ENCODE results near the gene MYL3. TPM values are rescaled to one million over a fixed set of nuclear protein-coding genes. Genes with fewer than 3 reads are reported as not detected.

MYL3 gene
- total and polyA plus RNA-seq, 2 of the 4 experiments (the other 2 are of a cell fraction): 0.09 TPM; not detected in 1

GRCh38 chr3:46910166-46910760 is 47.0 kb upstream of the MYL3 start:
- Histone ChIP-seq H4K8ac (ENCODE audit: low read depth in 2 of 2, low read length in 2 of 2) (peak overlapping the region in 1 of 2 experiments; percentile 75; a peak in 1 of 4 replicates), H3K9me3 (ENCODE audit: control insufficient read depth, insufficient read depth, low read length) (no peaks in the 10 kb centered on the region), H2AFZ (replicated peaks; ENCODE audit: low read length, poor library complexity) (peak overlapping the region; percentile 83), H3K9ac (ENCODE audit: low read depth, low read length) (no peak overlapping the region), H3K56ac (ENCODE audit: extremely low read depth, insufficient read depth, low read length) (no peak overlapping the region), H2AK5ac (ENCODE audit: low read depth, low read length) (no peak overlapping the region), H3K4me1 (ENCODE audit: control insufficient read depth, insufficient read depth, low read length) (peaks cover 9% of the 10 kb centered on the region; the same call in 1 of the 2 replicates), H3K9me1 (ENCODE audit: insufficient read depth, low read length) (peaks cover 10% of the 10 kb centered on the region), H2BK120ac (ENCODE audit: low read depth, low read length) (no peak overlapping the region), H3K27ac (ENCODE audit: insufficient read depth, low read length) (no peak overlapping the region), H2BK15ac (ENCODE audit: low read depth, low read length) (no peak overlapping the region), H3K27me3 (ENCODE audit: control insufficient read depth, insufficient read depth, low read length) (peaks cover 2% of the 10 kb centered on the region; the same call in 1 of the 2 replicates), H2AK9ac (replicated peaks; ENCODE audit: low read depth, low read length, poor library complexity) (peak overlapping the region; percentile 58), H4K20me1 (ENCODE audit: insufficient read depth, low read length) (no peaks in the 10 kb centered on the region), H3K4me3 (ENCODE audit: insufficient read depth, low read depth, low read length) (no peak overlapping the region), H3K79me1 (ENCODE audit: low read depth in 1 of 2, low read length in 2 of 2) (peaks cover 0 to 2% of the 10 kb centered on the region in 2 experiments; a peak in 1 of 4 replicates), H3K4ac (ENCODE audit: low read depth, low read length) (no peak overlapping the region), H3K4me2 (ENCODE audit: low read depth, low read length) (no peak overlapping the region), H3K23ac (ENCODE audit: low read depth, low read length) (no peak overlapping the region), H3K14ac (replicated peaks; ENCODE audit: low read depth, low read length) (no peak overlapping the region), H4K5ac (ENCODE audit: low read depth, low read length) (no peak overlapping the region), H4K91ac (ENCODE audit: insufficient read depth, low read depth, low read length) (no peak overlapping the region), H3K36me3 (ENCODE audit: control insufficient read depth, insufficient read depth, low read length) (no peaks in the 10 kb centered on the region), H3K18ac (ENCODE audit: low read depth, low read length) (no peak overlapping the region), H2BK5ac (ENCODE audit: low read depth, low read length, poor library complexity, severe bottlenecking) (no peak overlapping the region), H2BK20ac (ENCODE audit: low read depth, low read length) (0 out of 2 replicates have a peak overlapping the region, but pooled peaks have one; percentile 4)
- TF ChIP-seq NFE2L2 (IDR thresholded peaks at IDR 0.05; ENCODE audit: low read depth, low read length): no peak
- no peak for TF ChIP-seq RCOR1 (IDR thresholded peaks at IDR 0.05; ENCODE audit: insufficient replicate concordance, low read length)
- TF ChIP-seq RAD21 (IDR thresholded peaks at IDR 0.05; ENCODE audit: low read length): no peak
- no peak for TF ChIP-seq RFX5 (IDR thresholded peaks at IDR 0.05; ENCODE audit: low read depth, low read length)
- no peak for TF ChIP-seq POLR2A (IDR thresholded peaks at IDR 0.05; ENCODE audit: low read depth, low read length)
- TF ChIP-seq MAFK (IDR thresholded peaks at IDR 0.05; ENCODE audit: low read depth, low read length): no peak
- dilution Hi-C loops (cut with HindIII; ENCODE audit: low sequenced_read_pairs, unreplicated experiment): no loop called here
- ATAC-seq (ENCODE audit: low read depth): no peak
- 100% methylated on average over 1 of the region's 6 CpGs; no CpG with 5 or more reads in 1 of the 2 experiments for WGBS, 2 experiments (ENCODE audit: extremely low coverage in 2 of 2, insufficient read length in 1 of 2)
- BruUV-seq (replicated peaks): no TSS peak
- POLR2A ChIA-PET (ENCODE audit: unreplicated experiment): no interaction called here
- DNase-seq: no peak
- CTCF ChIA-PET: interaction anchor here (0.6 to 1.2 kb wide), 5 partner anchors 10 to 246 kb away, joined by 3 to 4 read pairs (median 3); no protein-coding TSS in a partner anchor
- in situ Hi-C loops (cut with MboI; ENCODE audit: low sequenced_read_pairs): loop anchor here (10.0 kb wide), 1 partner anchor 415 kb away; no protein-coding TSS in a partner anchor
- intact Hi-C loops (cut with micrococcal nuclease): no loop called here
